Mesendoderm (in vitro differentiated cells): ENCODE measurements around the gene CRYBG2. TPM values are rescaled to one million over a fixed set of nuclear protein-coding genes. Genes with fewer than 3 reads are reported as not detected.

Source experiments
- DNase-seq: peaks from one replicate; pipeline ENCODE4 v3.0.0; 2013
- H2AK5ac ChIP-seq: 2 replicates; pipeline ENCODE4 v1.6.1; 2013; ENCODE audit warnings: low read length, inconsistent platforms
- H2BK120ac ChIP-seq: 2 replicates; pipeline ENCODE4 v1.6.1; 2013; ENCODE audit warnings: low read depth, mild to moderate bottlenecking, low read length, moderate library complexity, mixed read lengths
- H2BK15ac ChIP-seq: replicated peaks from 2 replicates; pipeline ENCODE4 v1.6.1; 2013; ENCODE audit warnings: low read depth, mild to moderate bottlenecking, moderate library complexity
- H2BK5ac ChIP-seq: 2 replicates; pipeline ENCODE4 v1.6.1; 2013; ENCODE audit warnings: low read length, inconsistent platforms
- H3K18ac ChIP-seq: 2 replicates; pipeline ENCODE4 v1.6.1; 2013; ENCODE audit warnings: mild to moderate bottlenecking, low read length, mixed read lengths
- H3K23ac ChIP-seq: one replicate; pipeline ENCODE4 v1.6.1; 2013; ENCODE audit warnings: low read length
- H3K27ac ChIP-seq: 2 replicates; pipeline ENCODE4 v1.5.1; 2013; ENCODE audit warnings: low read depth, mild to moderate bottlenecking, inconsistent platforms, low read length, moderate library complexity
- H3K27me3 ChIP-seq: 2 replicates; pipeline ENCODE4 v1.6.1; 2013; ENCODE audit warnings: low read length, control low read depth, mild to moderate bottlenecking, inconsistent platforms; ENCODE audit not compliant: insufficient read depth, poor library complexity
- H3K36me3 ChIP-seq: 2 replicates; pipeline ENCODE4 v1.6.1; 2013; ENCODE audit warnings: low read length, inconsistent platforms; ENCODE audit not compliant: control insufficient read depth, insufficient read depth
- H3K4ac ChIP-seq: one replicate; pipeline ENCODE4 v1.6.1; 2013; ENCODE audit warnings: low read depth, mild to moderate bottlenecking, low read length, moderate library complexity
- H3K4me1 ChIP-seq: 2 replicates; pipeline ENCODE4 v1.6.1; 2013; ENCODE audit warnings: low read depth, low read length, inconsistent platforms; ENCODE audit not compliant: control insufficient read depth
- H3K4me2 ChIP-seq: 2 replicates; pipeline ENCODE4 v1.6.1; 2013; ENCODE audit warnings: low read length
- H3K4me3 ChIP-seq: 2 replicates; pipeline ENCODE4 v1.5.1; 2013; ENCODE audit warnings: mild to moderate bottlenecking, low read length
- H3K56ac ChIP-seq: one replicate; pipeline ENCODE4 v1.6.1; 2013; ENCODE audit warnings: low read length
- H3K79me1 ChIP-seq: 2 replicates; pipeline ENCODE4 v1.6.1; 2013; ENCODE audit warnings: low read length, inconsistent platforms
- H3K79me2 ChIP-seq: 2 replicates; pipeline ENCODE4 v1.6.1; 2013; ENCODE audit warnings: mild to moderate bottlenecking, low read length; ENCODE audit not compliant: control insufficient read depth, insufficient read depth
- H3K9ac ChIP-seq: 2 replicates; pipeline ENCODE4 v1.6.1; 2013; ENCODE audit warnings: low read length, inconsistent platforms
- H4K5ac ChIP-seq: one replicate; pipeline ENCODE4 v1.6.1; 2013; ENCODE audit warnings: low read length
- H4K8ac ChIP-seq: one replicate; pipeline ENCODE4 v1.6.1; 2013; ENCODE audit warnings: low read depth, mild to moderate bottlenecking, control low read depth, low read length, moderate library complexity
- WGBS: extraction: QIAGEN DNeasy Blood & Tissue Kit; methylation state at CpG from one replicate; pipeline ENCODE4 v1.1.7; 2013; ENCODE audit warnings: low lambda C conversion rate, missing lambda C conversion rate; ENCODE audit not compliant: insufficient coverage; ENCODE audit errors: extremely low coverage; 5-methylcytosine and 5-hydroxymethylcytosine counted together
- polyA plus RNA-seq, 2 experiments: library from polyadenylated mRNA; stranded (reverse); fragments of 200-250 nt; gene quantifications; one replicate each; pipeline ENCODE4 v1.2.3, GENCODE V29; 2013

The CRYBG2 gene
- polyA plus RNA-seq (2013, experiment 1 of 2), result 3.8 TPM
- polyA plus RNA-seq (2013, experiment 2 of 2), result 4.4 TPM

- Histone ChIP-seq H4K5ac (no peak within 1 kb of the TSS), H3K4me1 (peaks cover 7% of the 10 kb centered on the region), H3K4me2 (no peak within 1 kb of the TSS), H3K56ac (peak within 1 kb of the TSS; percentile 62), H3K4ac (no peak within 1 kb of the TSS), H3K9ac (no peak within 1 kb of the TSS), H2BK5ac (peak within 1 kb of the TSS; percentile 25), H3K27me3 (no peaks in the 10 kb centered on the region), H2BK120ac (no peak within 1 kb of the TSS), H3K23ac (peak within 1 kb of the TSS; percentile 66), H4K8ac (no peak within 1 kb of the TSS), H3K18ac (no peak within 1 kb of the TSS), H3K4me3 (no peak within 1 kb of the TSS), H3K79me1 (no peaks in the 10 kb centered on the region), H2BK15ac (no peak within 1 kb of the TSS), H3K79me2 (no peaks in the 10 kb centered on the region), H3K27ac (no peak within 1 kb of the TSS), H3K36me3 (no peaks in the 10 kb centered on the region), H2AK5ac (peak within 1 kb of the TSS; percentile 67)
- WGBS, result no CpG with 5 or more reads among the region's 21 CpGs
- no peak for DNase-seq
Observed at GRCh38 chr1:26353976-26354820, at the start of gene CRYBG2. TSS of gene CRYBG2 (minus strand) at chr1:26354130. CDS start at chr1:26346657, 7,473 bp downstream.

GRCh38 chr1:26403656-26404055, 49.7 kb upstream of the CRYBG2 start:
- Histone ChIP-seq H3K18ac (no peak overlapping the region), H3K27ac (no peak overlapping the region), H3K27me3 (no peaks in the 10 kb centered on the region)

GRCh38 chr1:26401891-26402290, 48.0 kb upstream of the CRYBG2 start:
- Histone ChIP-seq H3K4ac (no peak overlapping the region), H3K9ac (no peak overlapping the region), H2BK5ac (no peak overlapping the region), H2BK120ac (no peak overlapping the region), H3K27me3 (no peaks in the 10 kb centered on the region), H2AK5ac (no peak overlapping the region), H3K79me1 (no peaks in the 10 kb centered on the region), H2BK15ac (no peak overlapping the region), H3K36me3 (no peaks in the 10 kb centered on the region), H3K18ac (no peak overlapping the region), H3K4me1 (no peaks in the 10 kb centered on the region), H3K23ac (no peak overlapping the region), H3K4me2 (no peak overlapping the region), H4K5ac (no peak overlapping the region), H3K27ac (no peak overlapping the region), H3K79me2 (no peaks in the 10 kb centered on the region), H4K8ac (no peak overlapping the region), H3K56ac (no peak overlapping the region), H3K4me3 (no peak overlapping the region)
- WGBS, result no CpG with 5 or more reads among the region's 3 CpGs
- DNase-seq, result no peak

More at GRCh38 chr1:26403656-26404055, 49.7 kb upstream of the CRYBG2 start:
- Histone ChIP-seq H2AK5ac (no peak overlapping the region), H3K4me2 (no peak overlapping the region), H3K56ac (no peak overlapping the region), H2BK120ac (no peak overlapping the region), H3K36me3 (no peaks in the 10 kb centered on the region), H3K9ac (no peak overlapping the region), H2BK15ac (no peak overlapping the region), H3K79me2 (no peaks in the 10 kb centered on the region), H4K5ac (no peak overlapping the region), H3K23ac (no peak overlapping the region), H2BK5ac (no peak overlapping the region), H3K79me1 (no peaks in the 10 kb centered on the region), H3K4me3 (no peak overlapping the region), H3K4ac (no peak overlapping the region), H4K8ac (no peak overlapping the region), H3K4me1 (no peaks in the 10 kb centered on the region)
- no peak for DNase-seq
- no CpG with 5 or more reads among the region's 4 CpGs for WGBS

GRCh38 chr1:26399034-26399433, 45.1 kb upstream of the CRYBG2 start:
- Histone ChIP-seq H2BK5ac (no peak overlapping the region), H3K27me3 (no peaks in the 10 kb centered on the region), H3K9ac (no peak overlapping the region), H3K23ac (no peak overlapping the region), H3K18ac (no peak overlapping the region), H2AK5ac (no peak overlapping the region), H3K4me1 (no peaks in the 10 kb centered on the region), H3K56ac (no peak overlapping the region), H3K4ac (no peak overlapping the region), H2BK120ac (no peak overlapping the region), H3K36me3 (no peaks in the 10 kb centered on the region), H3K27ac (no peak overlapping the region), H3K79me2 (no peaks in the 10 kb centered on the region), H3K79me1 (no peaks in the 10 kb centered on the region), H4K5ac (no peak overlapping the region), H3K4me2 (no peak overlapping the region), H2BK15ac (no peak overlapping the region), H3K4me3 (no peak overlapping the region), H4K8ac (no peak overlapping the region)
- no peak for DNase-seq
- no CpG with 5 or more reads among the region's 3 CpGs for WGBS

GRCh38 chr1:26395754-26396153, 41.8 kb upstream of the CRYBG2 start:
- DNase-seq, result no peak
- no peak overlapping the region for H2BK15ac ChIP-seq
- H2BK5ac ChIP-seq, result no peak overlapping the region
- no peak overlapping the region for H3K9ac ChIP-seq
- no peak overlapping the region for H3K4me2 ChIP-seq
- H3K4ac ChIP-seq, result no peak overlapping the region
- H3K27me3 ChIP-seq, result no peaks in the 10 kb centered on the region
- no peak overlapping the region for H3K4me3 ChIP-seq
- H3K18ac ChIP-seq, result no peak overlapping the region
- H3K27ac ChIP-seq, result no peak overlapping the region
- no peak overlapping the region for H2AK5ac ChIP-seq
- no peak overlapping the region for H2BK120ac ChIP-seq
- no peaks in the 10 kb centered on the region for H3K4me1 ChIP-seq
- H4K5ac ChIP-seq, result no peak overlapping the region
- H4K8ac ChIP-seq, result no peak overlapping the region
- no peaks in the 10 kb centered on the region for H3K79me1 ChIP-seq
- no peaks in the 10 kb centered on the region for H3K79me2 ChIP-seq
- no CpG with 5 or more reads among the region's 8 CpGs for WGBS
- no peak overlapping the region for H3K23ac ChIP-seq
- no peaks in the 10 kb centered on the region for H3K36me3 ChIP-seq
- no peak overlapping the region for H3K56ac ChIP-seq
